COLO668 (cell line): ENCODE measurements around the gene KIAA1958.

Source experiments
- DNase-seq: peaks from one replicate; lab custom pipeline; 2025; ENCODE audit not compliant: unreplicated experiment; lab: John Stamatoyannopoulos, UW

The KIAA1958 gene

GRCh38 chr9:112553256-112553826 is 66.7 kb downstream of the KIAA1958 start:
- DNase-seq, result no peak

DNA sequence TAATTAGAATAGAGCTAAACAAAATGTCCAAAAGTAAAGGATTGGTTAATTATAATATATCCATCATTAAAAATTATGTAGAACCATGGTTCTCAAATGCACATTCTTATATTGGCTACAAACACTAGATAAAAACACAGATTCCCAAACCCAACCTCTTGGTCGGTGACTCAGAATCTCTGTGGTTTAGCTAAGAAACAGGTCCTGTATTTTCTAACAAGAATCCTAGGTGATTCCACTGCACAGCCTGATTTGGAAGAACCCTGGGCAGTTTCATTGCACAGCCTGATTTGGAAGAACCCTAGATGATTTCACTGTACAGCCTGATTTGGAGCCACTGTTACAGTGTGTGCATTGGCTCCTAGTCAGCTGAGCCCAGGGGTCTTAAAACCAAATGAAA is 67.9 kb downstream of the KIAA1958 start:
- no peak for DNase-seq

GRCh38 chr9:112555101-112555643 is 68.5 kb downstream of the KIAA1958 start:
- DNase-seq, result no peak

DNA sequence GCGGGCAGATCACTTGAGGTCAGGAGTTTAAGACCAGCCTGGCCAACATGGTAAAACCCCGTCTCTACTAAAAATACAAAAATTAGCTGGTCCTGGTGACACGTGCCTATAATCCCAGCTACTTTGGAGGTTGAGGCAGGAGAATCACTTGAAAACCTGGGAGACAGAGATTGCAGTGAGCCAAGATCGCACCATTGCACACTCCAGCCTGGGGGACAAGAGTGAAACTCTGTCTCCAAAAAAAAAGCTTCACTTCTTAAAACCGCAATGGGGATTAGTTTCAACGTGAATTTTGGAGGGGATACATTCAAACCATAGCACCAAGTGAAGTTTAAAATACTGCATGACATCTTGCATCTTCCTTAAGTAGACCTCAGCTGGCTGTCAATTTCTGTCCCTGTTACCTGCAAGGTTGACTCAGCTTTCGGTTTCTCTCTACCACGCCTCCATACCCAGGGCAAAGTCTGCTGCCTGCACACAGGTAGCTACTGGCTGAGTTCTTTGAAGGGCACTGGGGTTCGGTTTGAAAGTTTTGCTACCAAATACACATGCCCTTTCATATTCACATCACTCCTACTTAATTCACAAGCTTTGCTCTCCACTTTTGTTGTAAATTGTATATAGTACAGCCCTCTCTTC is 69.3 kb downstream of the KIAA1958 start:
- DNase-seq, result no peak

DNA sequence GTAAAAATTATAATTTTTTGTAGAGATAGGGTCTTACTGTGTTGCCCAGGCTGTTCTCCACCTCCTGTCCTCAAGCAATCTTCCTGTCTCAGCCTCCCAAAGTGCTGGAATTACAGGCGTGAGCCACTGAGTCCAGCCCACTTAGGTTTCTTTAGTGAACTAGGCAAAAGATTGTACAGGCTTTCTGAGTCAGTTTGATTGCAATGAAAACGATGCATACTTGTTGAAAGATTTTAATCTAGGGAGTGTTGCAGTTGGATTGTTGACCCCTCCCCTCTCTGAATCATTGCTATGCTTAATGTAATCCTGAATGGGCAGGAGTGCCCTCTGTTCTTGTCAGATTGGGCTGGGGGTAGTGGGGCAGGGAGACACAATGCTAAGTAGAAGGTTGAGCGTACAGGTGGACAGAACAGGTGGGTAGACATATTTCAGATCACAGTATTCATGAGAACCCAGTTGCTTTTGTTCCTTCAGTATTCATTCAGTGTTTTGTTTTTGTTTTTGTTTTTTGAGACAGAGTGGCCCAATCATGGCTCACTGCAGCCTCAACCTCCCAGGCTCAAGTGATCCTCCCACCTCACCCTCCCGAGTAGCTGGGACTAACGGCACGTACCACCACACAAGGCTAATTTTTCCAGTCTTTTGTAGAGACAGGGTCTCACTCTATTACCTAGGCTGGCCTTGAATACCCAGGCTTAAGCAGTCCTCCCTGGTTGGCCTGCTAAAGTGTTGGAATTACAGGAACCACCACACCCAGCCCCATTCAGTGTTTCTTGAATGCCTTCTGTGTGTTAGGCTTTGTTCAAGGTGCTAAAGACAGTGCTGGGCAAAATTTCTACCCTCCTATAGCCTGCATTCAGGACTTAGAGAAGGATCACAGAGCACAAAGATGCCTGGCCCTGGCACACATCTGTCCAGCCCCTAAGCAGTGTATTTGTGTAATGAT is 70.1 kb downstream of the KIAA1958 start:
- no peak for DNase-seq

DNA sequence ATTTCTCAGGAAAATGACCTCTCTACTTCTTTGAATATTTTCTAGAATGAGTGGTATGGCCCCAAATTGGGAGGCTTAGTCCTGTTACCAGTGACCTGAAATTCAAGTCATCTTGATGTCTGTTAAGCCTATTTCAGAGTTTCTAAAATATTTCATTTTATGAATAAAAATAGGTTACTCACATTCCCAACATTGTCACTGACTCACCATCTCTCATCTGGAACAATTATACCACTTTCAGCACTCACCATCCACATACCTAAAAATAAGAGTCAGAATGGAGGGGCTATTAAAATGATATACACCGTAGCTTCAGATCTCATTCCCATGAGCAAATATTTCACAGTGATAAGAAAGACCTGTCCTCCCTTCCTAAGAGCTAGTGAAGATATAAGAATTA is 71.8 kb downstream of the KIAA1958 start:
- no peak for DNase-seq

DNA sequence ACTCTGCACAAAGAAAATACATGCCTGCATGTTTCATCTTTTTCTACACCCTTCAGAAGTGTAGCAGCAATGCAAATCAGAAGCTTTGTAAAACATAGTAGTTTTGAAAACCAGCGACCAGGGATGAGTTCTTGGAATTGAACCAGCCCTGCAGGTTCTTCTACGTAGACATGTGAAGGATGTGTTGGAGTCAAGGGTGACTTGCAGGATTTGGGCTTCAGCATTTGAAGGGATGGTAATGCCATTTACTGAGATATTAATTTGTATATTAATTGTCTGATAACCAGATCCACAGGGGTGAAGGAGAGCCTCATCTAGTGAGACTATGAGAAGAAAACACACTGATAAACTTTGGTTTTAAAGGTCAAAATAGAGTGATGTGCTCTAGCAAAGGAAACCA is 72.4 kb downstream of the KIAA1958 start:
- DNase-seq, result no peak

DNA sequence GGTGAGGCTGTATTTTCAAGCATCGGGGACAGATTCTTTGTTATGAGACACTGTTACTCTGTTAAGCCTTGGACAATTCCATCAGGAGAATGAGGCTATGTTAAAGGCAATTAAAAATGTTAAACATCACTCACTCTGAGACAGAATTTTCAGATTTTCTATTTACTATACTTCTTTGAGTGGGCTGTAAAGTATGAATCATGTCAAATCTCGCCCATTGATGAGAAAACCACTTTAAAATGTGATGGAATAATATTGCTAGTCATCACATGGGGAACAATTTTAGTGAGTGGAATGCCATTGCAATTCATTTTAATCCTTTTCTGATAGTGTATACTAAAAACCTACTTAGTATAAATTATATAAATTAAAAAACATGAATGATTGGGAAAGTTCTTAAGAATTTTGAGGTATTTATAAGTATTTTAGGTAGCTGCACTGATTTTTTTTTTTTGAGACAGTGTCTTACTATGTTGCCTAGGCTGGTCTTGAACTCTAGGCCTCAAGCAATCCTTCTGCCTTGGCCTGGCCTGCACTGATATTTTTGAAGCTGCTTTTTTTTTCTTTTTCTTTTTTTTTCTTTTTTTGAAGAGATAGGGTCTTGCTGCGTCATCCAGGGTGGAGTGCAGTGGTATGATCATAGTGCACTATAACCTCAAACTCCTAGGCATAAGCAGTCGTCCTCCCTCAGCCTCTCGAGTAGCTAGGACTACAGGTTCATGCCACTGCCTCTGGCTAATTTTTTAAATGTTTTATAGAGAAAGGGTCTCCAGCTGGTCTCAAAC is 73.2 kb downstream of the KIAA1958 start:
- no peak for DNase-seq

DNA sequence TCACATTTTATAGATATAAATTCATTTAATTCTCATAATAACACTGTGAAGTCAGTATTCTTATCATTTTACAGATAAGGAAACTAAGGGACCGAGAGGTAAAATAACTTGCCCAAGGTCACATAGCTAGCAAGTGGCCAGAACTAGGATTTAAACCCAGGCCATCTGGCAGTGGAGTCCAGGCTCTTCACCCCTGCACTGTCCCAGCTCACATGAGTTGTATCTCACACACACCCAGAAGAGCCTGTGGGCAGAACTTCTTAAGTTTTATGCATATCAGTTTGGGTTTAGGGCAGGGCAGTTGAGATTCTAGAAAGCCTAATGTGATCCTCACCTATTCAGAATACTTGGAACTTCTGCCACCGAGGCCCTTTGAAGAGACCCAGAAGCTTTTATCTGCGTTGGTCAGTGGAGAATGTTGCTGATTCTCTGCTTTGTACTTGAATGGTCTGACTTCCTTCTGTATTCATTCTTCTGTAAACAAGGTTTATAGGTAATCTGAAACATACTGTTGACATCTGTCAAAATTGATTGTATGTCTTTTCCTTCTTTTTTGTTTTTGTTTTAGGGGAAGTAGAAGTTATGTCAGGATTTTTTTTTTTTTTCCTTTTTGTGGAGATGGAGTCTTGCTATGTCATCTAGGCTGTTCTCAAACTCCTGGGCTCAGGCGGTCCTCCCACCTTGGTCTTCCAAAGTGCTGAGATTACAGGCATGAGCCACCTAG is 75.8 kb downstream of the KIAA1958 start:
- DNase-seq, result no peak

GRCh38 chr9:112569186-112569585 is 82.6 kb downstream of the KIAA1958 start:
- no peak for DNase-seq

GRCh38 chr9:112570671-112571167 is 84.1 kb downstream of the KIAA1958 start:
- DNase-seq, result no peak

DNA sequence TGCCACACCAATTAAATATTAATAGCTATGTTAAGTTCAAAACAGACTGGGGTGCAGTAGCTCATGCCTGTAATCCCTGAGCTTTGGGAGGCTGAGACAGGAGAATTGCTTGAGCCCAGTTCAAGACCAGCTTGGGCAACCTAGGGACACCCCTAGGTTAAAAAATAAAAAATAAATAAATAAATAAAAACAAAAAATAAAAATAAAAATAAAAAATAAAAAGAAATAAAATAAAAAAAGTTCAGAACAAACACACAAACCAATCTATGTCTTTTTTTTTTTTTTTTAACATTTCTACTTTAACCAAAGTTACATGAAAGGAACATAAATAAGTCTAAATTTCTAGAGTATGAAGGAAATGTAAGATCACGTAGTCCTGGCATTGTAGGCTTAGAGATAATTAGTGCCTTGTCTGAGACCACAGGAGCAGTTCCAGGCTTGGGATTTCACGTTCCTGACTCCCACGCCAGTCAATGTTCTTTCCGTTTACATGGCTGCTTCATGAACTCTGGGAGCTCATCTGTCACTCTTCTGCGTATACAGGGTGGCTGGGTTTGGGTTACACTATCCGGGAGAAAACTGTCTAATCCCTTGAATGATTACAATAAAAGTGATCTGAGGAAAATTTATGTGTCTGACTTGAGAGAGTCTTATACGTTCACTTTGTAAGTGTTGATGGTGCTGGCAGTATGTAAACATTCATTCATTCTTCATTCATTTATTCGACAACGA is 85.2 kb downstream of the KIAA1958 start:
- DNase-seq, result no peak

DNA sequence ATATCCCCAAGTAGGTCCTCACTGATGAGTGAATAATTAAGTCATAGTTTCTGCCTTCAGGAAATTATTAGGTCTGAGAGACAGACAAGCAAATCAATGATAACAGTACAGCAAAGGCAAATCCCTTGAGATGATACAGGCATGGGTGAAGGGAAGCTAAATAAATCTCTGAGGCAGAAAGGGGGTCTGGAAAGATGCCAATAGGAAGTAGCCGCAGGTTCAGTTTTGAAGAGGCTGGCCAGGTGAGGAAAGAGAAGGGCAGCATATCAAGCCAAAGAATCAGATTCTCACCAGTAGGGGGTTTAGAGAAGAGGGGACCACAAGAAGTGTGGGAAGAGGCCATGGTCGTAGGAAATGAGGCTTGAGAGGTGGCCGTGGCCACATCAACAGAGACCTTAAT is 85.8 kb downstream of the KIAA1958 start:
- no peak for DNase-seq

- DNase-seq, result no peak
Measured at GRCh38 chr9:112574008-112574407, 87.4 kb downstream of the KIAA1958 start.

DNA sequence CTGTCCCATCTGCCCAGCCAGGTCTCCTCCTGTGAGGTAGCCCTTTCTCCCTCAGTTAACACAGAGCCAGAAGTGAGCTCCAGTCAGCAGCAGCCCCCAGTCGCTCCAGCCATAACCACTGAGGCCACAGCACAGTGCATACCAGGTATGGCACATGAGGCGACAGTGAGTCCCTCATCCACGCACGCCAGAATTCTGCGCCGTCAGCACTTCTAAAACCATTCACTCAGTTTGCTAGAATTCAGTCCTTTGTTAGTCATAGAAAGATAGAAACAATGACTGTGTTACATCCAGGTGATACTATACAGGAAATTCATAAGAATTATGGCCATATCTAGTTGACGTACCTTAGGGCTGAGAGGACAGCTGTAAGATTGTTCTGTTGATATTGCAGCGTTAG is 88.5 kb downstream of the KIAA1958 start:
- DNase-seq, result no peak

- no peak for DNase-seq
Measured at GRCh38 chr9:112581469-112582176, 95.0 kb downstream of the KIAA1958 start.

- DNase-seq, result no peak
Measured at GRCh38 chr9:112582371-112583262, 96.0 kb downstream of the KIAA1958 start.

DNA sequence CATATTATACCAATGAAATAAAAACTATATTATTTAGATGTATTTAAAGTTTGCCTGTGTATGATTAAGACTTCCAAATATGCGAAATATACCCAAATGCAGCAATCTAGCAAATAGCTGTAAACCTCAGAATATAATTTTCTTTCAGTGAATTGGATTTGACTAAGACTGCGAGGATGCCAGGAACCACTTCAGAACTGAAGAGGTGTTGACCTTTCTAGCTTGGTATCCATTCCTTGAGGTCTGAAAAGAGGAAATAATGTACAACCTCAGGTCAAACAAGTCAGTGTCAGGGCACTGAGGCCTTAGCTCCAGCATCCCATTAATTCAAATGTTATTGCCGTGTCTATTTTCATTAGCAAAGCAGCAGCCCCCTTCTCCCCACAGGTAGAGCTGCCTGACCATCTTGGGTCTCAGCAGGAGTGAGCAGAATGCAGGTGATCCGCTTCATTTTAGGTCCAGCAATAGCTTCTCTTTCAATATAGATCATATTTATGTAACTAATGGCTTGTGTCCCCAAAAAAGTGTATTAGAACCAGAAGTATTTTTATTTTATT is 100.0 kb downstream of the KIAA1958 start:
- DNase-seq, result no peak
